ENCODE measurements around the gene P3R3URF.

DNA sequence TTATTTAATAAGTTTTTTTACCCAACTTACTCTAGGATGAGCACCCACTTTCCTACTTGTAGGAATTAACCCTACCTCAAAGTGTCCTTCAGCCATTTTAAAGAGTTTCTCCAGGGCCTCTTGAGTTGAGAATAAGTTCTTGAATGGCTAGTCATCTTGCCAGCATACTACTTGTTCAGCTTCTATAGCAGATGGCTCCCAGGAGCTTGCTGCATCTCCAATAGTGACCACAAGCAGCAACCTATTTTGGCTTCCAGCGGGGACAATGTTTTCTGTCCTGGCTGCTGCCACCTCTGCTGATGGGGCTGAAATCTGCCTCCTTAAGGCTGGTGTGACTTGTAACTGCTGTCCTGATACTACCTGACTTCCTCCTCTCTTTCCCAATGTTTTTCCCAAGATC lies 23.1 kb downstream of the P3R3URF start:
- TF ChIP-seq YY1 (IDR thresholded peaks at IDR 0.05; ENCODE audit: insufficient read depth, insufficient read length) = no peak
- TF ChIP-seq ZNF274 (IDR thresholded peaks at IDR 0.05; ENCODE audit: low read depth, low read length) = no peak
- TF ChIP-seq SUZ12 (IDR thresholded peaks at IDR 0.05; ENCODE audit: extremely low read depth, insufficient read depth, insufficient read length) = no peak
